ENCODE measurements around the gene VSIG10.
"Not testable (repeated sequence)": the region's sequence is repeated elsewhere in the genome, so short reads cannot be mapped to it uniquely, and the experiment has no call there.

The VSIG10 gene, protein sequence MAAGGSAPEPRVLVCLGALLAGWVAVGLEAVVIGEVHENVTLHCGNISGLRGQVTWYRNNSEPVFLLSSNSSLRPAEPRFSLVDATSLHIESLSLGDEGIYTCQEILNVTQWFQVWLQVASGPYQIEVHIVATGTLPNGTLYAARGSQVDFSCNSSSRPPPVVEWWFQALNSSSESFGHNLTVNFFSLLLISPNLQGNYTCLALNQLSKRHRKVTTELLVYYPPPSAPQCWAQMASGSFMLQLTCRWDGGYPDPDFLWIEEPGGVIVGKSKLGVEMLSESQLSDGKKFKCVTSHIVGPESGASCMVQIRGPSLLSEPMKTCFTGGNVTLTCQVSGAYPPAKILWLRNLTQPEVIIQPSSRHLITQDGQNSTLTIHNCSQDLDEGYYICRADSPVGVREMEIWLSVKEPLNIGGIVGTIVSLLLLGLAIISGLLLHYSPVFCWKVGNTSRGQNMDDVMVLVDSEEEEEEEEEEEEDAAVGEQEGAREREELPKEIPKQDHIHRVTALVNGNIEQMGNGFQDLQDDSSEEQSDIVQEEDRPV

DNA sequence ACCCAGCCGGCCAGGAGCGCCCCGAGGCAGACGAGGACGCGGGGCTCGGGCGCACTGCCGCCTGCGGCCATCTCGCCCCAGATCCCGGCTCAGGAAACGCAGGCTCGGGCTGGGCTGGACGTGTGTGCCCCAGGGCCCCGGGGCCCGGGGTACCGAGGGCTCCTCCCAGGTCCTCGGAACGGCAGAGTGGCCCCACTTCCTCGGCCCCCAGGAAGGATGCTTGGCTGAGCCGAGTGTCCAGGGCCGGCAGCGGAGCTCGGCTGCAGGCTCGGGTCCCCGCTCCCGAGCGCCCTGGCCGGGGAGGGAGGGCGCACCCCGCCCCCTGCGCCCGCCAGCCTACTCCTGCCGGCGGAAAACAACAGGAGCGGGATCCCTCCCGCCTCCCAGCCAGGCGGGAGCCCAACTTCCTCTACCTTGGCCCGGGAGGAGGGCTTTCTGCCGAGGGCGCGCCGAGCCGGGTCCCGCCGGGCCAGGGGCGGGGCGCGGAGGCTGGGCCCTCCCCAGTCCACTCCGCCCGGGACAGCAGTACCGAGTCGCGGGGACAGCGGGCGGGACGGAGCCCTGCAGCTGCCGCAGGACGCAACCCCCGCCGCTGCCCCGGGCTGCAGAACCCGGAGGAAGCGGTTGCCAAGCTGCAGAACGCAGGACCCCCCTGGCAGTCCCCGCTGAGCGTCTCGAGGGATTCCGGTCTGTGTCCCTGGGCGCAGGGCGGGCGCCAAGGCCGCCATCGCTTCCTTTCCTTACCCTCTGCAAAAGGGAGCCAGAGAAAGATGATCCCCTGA is at the start of gene VSIG10:
Gene VSIG10, minus strand, starts transcription at position 411 of the 782 bp plus-strand sequence. Its CDS starts 340 bp downstream, at position 71.
- peak; percentile 45 to 90 for DNase-seq

DNA sequence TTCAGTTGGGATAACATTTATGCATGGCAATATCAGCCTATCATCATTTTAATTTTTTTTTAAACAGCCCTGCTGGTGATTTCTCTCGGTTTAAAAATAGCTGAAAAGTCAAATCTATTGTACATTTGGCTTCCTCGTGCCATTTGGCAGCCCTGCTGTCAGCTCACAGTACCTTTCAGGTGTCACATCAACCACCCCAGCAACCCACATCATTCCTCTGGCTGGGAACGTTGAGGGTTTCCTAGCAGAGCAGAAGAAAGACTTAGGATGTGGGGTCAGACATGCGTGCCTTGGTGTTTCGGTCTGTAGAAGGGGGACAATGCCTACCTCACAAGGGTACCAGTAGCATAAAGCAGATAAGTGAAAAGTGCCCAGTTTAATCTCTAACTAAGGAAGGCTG is 47.9 kb upstream of the VSIG10 start:
- no peak for DNase-seq

DNA sequence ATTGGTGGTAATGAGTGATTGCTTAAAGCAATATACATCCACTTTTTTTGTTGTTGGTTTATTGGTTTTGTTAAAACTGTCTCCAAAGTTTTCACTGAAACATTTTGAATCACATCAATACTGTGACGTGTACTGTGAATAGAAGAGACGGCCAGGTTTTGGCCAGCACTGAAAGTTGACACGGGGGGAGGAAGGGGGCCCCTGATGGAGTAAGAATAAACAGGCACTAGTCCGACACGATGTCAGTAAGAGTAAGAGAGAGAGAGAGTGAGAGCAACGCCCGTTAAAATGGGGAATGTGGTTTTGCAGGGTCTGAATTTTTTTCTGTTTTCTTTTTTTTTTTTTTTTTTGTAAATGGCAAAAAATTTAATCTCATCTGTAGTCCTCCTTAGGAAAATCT is 46.8 kb upstream of the VSIG10 start:
- DNase-seq, result no peak

DNA sequence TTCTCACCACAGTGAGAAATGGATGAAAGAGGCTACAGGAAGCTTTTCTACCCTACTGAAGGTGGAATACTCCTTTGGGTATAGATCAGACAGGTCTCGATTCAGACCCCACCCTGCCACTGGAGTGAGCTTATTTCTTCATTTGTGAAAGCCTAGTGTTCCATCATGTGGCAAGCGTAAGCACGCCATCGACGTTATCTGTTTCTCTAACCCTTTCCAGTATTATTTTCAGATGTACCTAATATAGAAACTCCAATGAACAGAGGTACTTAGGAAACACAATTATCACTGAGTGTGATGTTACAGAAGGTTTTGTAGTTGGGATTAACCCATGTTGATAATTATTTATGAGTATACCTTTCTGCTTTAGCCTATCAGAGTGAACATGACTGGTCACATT is 44.5 kb upstream of the VSIG10 start:
- no peak for DNase-seq

DNA sequence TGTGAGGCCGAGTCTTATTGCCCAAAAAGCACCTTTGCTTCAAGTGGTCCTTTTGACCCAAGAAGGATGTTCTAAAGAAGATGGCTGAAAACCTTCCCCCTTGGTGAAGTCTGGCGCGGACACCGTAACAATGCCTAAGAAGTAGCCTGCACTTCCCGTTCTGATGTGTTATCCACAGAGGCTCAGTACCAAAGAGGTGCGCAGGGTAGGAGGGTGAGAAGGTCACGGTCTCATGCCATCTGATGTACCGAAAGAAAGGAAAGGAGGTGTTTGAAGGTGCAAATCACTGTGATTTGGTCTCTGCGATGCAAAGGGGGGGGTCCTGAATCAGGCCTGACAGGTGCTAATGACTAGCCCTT is 42.0 kb upstream of the VSIG10 start:
- DNase-seq, result no peak

DNA sequence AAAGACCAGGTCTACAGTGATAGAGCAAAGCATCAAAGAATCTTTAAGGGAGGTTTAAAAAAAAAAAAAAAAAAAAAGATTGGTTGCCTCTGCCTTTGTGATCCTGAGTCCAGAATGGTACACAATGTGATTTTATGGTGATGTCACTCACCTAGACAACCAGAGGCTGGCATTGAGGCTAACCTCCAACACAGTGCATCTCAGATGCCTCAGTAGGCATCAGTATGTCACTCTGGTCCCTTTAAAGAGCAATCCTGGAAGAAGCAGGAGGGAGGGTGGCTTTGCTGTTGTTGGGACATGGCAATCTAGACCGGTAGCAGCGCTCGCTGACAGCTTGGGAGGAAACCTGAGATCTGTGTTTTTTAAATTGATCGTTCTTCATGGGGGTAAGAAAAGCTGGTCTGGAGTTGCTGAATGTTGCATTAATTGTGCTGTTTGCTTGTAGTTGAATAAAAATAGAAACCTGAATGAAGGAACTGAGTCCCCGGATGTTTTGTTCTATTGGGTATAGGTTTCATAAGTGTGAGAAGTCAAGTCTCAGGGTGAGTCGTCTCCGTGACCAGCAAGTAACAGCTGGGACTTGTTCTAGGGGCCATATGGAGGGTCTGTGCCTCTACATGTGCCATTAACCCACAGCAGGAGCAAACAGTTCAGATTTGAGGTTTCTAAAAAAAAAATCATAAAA is 41.4 kb upstream of the VSIG10 start:
- no peak for DNase-seq

DNA sequence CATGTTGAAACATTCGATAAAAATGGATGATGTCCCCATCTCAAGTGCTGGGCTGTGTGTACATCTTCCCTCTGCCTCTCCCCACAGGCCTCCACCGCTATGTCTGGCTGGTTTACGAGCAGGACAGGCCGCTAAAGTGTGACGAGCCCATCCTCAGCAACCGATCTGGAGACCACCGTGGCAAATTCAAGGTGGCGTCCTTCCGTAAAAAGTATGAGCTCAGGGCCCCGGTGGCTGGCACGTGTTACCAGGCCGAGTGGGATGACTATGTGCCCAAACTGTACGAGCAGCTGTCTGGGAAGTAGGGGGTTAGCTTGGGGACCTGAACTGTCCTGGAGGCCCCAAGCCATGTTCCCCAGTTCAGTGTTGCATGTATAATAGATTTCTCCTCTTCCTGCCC is 40.7 kb upstream of the VSIG10 start:
- no peak for DNase-seq

DNA sequence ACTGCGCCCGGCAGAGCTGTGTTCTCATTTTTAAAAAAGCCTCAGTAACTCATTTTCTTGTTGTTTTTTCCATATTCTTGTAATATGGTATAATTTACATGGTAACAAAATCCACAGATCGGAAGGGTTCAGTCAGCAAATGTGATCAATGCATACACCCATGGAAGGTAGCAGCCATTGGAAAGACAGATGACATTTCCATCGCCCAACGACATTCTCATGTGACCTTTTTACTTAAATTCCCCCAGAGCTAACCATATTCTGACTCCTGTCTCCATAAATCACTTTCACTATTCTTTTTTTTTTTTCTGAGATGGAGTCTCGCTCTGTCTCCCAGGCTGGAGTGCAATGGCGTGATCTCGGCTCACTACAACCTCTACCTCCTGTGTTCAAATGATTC is 37.0 kb upstream of the VSIG10 start:
- no peak for DNase-seq

DNA sequence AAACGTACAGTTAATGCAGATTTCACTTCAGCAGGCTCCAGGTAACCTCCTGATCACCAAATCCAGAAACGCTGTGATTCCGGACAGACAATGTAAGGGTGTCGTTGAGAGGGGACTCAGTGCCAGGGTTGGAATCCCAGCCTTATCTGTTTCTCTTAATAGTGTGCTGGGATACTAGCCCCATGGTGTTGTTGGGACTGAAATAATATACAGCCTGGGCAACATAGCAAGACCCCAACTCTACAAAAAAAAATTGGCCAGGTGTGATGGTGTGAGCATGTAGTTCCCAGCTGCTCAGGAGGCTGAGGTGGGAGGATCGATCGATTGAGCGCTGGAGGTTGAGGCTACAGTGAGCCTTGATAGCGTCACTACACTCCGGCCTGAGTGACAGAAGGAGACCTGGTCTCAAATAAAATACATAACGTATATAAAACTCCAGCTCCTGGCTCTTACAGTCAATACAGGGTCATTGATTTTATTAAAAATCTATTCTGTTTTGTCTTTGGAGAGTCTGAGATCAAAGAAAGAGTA is 33.4 kb upstream of the VSIG10 start:
- DNase-seq, result no peak

DNA sequence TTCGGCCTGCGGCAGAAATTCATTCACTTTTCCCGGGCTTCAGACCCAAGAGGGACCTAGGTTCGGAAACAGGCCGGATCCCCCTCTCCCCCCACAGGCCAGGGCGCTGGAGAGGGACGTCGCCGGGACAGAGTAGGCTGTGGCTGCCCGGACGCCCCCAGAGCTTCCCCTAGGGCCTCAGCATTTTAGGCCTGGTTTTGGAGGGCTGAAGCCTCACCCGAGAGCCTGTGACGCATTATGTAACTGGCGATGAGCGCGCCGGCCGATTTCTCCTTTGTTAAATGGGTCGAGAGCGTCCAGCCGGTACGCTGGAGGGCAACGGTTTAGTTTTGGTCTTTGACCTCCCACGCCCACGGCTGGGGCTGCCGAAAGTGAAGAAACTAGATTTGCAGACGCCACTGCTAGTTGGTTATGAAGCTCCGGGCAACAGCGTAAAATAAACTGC is 32.8 kb upstream of the VSIG10 start:
- peak in 1 of 2 experiments; percentile 31 for DNase-seq

DNA sequence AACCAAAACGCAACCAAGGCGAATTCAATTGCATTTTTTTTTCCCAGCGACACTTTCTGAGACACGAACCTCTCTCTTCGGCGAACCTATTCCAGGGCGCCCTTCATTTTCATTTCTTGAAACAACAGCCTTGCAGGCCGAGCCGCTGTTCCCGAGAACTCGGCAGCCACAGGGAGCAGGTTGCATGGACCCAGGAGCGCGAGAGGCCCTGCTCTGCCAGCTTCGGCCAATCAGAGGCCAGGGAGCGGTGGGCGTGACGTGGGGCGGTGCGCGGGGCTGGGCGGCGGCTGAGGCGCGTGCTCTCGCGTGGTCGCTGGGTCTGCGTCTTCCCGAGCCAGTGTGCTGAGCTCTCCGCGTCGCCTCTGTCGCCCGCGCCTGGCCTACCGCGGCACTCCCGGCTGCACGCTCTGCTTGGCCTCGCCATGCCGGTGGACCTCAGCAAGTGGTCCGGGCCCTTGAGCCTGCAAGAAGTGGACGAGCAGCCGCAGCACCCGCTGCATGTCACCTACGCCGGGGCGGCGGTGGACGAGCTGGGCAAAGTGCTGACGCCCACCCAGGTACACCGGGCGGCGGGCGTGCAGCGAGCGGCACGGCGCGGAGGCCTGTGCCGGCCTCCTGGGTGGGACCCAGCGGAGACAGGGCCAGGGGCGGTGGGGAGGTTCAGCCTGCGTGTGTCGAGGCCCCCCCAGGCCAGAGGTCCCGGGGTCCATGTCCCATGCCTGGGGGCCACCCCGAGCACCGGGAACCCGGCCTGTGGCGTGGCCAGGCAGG is 32.2 kb upstream of the VSIG10 start, which contains the start of gene PEBP1:
Gene PEBP1, plus strand, starts transcription at position 337 of the 771 bp plus-strand sequence. Its CDS starts 86 bp downstream, at position 423.
- peak; percentile 78 to 95 for DNase-seq

DNA sequence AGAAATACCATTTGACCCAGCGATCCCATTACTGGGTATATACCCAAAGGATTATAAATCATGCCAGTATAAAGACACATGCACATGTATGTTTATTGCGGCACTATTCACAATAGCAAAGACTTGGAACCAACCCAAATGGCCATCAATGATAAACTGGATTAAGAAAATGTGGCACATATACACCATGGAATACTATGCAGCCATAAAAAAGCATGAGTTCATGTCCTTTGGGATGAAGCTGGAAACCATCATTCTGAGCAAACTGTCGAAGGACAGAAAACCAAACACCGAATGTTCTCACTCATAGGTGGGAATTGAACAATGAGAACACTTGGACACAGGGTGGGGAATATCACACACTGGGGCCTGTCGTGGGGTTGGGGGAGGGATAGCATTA is 25.6 kb upstream of the VSIG10 start:
- not testable (repeated sequence) for DNase-seq

DNA sequence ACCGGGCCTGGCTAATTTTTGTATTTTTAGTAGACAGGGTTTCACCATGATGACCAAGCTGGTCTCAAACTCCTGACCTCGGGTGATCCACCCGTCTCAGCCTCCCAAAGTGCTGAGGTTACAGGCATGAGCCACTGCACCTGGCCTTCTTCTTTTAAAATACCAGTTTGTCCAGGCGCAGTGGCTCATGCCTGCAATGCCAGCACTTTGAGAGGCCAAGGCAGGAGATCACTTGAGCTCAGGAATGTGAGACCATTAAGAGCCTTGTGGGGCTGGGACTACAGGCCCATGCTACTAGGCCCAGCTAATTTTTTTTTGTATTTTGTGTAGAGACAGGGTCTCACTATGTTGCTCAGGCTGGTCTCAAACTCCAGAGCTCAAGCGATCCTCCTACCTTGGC is 24.1 kb upstream of the VSIG10 start:
- no peak for DNase-seq

DNA sequence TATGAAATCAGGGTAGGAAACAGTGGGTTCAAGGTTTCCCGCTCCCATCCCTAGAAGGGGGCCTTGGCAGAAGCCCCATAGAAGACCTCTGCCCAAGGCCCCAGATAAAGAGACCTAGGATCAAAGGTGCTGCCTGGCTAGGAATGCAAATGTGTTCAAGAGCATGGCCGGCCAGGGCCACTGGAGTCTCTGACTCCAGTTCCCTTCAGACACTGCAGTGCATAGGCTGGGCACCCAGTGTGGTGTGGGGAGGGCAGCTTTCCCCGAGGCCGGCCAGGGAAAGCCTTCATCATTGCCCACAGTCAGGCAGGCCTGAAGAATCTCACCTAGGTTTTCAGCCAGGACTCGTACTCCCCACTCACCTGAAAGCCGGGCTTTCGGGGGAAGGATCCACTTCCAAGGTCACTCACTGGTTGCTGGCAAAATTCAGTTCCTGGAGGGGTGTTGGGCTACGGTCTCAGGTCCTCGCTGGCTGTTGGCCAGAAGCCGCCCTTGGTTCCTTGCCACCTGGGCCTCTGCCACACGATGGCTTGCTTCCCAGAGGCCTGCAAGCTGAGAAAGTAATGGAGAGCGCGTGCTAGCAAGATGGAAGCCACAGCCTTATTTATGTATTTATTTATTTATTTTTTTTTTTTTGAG is 22.4 kb upstream of the VSIG10 start:
- DNase-seq, result no peak

DNA sequence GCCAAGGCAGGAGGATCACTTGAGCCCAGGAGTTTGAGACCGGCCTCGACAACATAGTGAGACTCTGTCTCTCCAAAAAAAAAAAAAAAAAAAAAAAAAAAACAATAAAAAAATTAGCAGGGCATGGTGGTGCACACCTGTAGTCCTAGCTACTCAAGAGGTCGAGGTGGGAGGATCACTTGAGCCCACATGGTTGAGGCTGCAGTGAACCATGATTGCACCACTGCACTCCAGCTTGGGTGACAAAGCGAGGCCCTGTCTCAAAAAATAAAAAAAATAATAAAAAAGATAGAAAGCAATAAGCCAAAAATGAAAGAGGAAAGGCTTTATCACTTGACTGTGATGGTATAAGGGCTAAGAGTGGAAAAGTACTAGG is 21.9 kb upstream of the VSIG10 start:
- DNase-seq, result no peak

DNA sequence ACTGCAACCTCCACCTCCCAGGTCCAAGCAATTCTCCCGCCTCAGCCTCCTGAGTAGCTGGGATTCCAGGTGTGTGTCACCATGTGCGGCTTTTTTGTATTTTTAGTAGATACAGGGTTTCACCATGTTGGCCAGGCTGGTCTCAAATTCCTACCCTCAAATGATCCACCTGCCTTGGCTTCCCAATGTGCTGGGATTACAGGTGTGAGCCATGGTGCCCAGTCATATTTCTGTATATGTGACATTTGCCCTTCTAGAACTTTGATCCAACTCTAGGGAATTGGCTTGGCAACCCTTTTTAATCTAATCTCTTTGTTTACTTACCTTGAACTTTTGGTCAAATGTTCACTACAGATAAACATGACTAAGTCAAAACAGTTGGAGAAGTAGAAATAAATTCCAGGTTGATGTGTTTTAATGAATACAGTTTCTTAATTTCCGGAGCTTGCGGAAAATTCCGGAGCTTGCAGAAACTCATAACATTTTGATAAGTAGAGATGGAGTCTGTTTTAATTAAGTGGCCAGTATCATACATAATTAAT is 20.6 kb upstream of the VSIG10 start:
- no peak for DNase-seq

DNA sequence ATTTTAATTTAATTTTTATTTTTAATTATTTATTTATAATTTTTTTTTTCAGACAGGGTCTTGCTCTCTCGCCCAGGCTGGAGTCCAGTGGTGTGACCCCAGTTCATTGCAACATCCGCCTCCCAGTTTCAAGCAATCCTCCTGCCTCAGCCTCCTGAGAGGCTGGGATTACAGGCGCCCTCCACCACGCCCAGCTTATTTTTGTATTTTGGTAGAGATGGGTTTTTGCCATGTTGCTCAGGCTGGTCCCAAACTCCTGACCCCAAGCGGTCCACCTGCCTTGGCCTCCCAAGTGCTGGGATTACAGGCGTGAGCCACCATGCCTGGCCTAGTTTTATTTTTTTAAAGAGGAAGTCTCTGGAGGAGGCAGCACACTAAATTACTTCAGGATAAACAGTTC is 18.5 kb upstream of the VSIG10 start:
- no peak for DNase-seq

DNA sequence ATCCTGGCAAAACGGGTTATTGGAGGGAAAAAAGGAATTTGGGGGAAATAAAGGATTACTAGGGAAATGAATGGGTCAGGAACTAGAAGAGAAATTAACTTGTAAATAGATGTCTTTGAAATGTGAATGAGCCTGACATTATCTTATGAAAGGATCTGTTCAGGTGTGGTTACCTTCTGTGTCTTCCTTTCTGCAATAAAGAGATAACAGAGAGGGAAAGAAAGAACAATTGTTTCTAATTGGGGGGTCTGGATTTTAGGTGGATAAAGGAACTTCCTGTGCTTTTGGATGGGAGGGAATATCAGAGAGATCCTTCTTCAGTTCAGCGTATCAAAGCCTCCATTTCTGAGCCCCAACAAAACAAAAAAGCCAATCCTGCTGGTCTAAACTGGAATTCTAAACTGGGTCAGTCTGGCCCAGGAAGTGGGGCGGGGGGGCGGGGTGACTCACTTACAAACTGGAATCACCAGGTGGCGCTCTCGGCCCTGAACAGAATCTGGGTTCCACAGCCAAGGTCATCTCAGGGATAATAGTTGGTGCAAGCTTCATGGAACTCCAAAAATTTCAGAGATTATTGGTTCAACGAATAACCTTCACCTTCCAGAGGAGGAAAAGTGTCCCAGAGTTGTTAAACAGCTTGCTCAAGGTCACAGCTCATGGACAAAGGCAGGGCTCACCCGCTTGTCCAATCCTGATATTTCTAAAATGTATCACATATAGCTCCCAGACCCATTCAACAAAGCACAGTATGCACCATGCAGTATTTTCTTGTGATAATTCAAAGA is 17.0 kb upstream of the VSIG10 start:
- peak; percentile 29 to 81 for DNase-seq

DNA sequence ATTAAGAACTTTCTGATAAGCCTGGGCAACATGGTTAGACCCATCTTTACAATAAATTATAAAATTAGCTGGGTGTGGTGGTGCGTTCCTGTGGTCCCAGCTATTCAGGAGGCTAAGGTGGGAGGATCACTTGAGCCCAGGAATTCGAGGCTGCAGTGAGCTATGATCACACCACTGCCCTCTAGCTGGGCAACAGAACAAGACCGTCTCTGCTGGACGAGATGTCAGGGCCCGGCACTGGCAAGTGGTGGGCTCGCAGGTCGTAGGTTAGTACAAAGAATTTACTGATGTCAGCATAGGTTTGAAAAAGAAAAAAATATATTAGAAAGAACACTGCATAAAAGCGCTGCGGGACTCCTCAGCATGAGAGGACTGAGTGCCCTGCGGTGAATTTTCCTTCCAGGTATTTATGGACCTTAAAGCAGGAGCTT is 15.7 kb upstream of the VSIG10 start:
- DNase-seq, result no peak

DNA sequence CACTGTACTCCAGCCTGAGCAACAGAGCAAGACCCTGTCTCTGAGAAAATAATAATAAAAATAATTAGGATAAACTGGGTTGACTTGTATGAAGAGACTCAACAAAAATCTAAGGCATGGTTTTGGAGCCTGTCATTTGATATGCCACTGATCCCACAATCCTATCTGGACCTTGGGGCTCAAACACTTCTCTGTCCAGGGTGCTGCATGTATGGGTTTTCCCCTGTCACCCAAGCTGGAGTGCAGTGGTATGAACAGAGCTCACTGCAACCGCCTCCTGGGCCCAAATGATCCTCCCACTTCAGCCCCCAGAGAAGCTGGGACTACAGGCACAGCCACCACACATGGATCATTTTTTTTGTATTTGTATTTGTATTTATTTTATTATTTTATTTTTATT is 5.3 kb upstream of the VSIG10 start:
- no peak for DNase-seq

Data from NCI-H526 (cell line).